Measurements from ENCODE around the gene ALOX5AP.
"Not testable (repeated sequence)": the region's sequence is repeated elsewhere in the genome, so short reads cannot be mapped to it uniquely, and the experiment has no call there.

ALOX5AP gene

GRCh38 chr13:30737511-30738337 is 2.4 kb downstream of the ALOX5AP start:
- DNase-seq (ENCODE audit: low spot score) = no peak

- no peak for DNase-seq (ENCODE audit: low spot score)
Observed at GRCh38 chr13:30738526-30739236, 3.3 kb downstream of the ALOX5AP start.

- no peak for DNase-seq (ENCODE audit: low spot score)
Observed at GRCh38 chr13:30739237-30739528, 3.8 kb downstream of the ALOX5AP start.

GRCh38 chr13:30739761-30740642 is 4.7 kb downstream of the ALOX5AP start:
- DNase-seq (ENCODE audit: low spot score) = no peak

- DNase-seq (ENCODE audit: low spot score) = no peak
Observed at GRCh38 chr13:30742901-30743300, 7.6 kb downstream of the ALOX5AP start.

- DNase-seq (ENCODE audit: low spot score) = peak; percentile 78
Observed at GRCh38 chr13:30743319-30744055, 8.1 kb downstream of the ALOX5AP start.

- DNase-seq (ENCODE audit: low spot score) = peak; percentile 34
Observed at GRCh38 chr13:30744056-30744680, 8.8 kb downstream of the ALOX5AP start.

- no peak for DNase-seq (ENCODE audit: low spot score)
Observed at GRCh38 chr13:30744681-30745077, 9.3 kb downstream of the ALOX5AP start.

GRCh38 chr13:30745906-30746686 is 10.8 kb downstream of the ALOX5AP start:
- no peak for DNase-seq (ENCODE audit: low spot score)

GRCh38 chr13:30746791-30747190 is 11.4 kb downstream of the ALOX5AP start:
- DNase-seq (ENCODE audit: low spot score) = no peak

- DNase-seq (ENCODE audit: low spot score) = not testable (repeated sequence)
Observed at GRCh38 chr13:30747845-30748244, 12.5 kb downstream of the ALOX5AP start.

GRCh38 chr13:30748717-30749116 is 13.4 kb downstream of the ALOX5AP start:
- no peak for DNase-seq (ENCODE audit: low spot score)

GRCh38 chr13:30750036-30750435 is 14.7 kb downstream of the ALOX5AP start:
- no peak for DNase-seq (ENCODE audit: low spot score)

- DNase-seq (ENCODE audit: low spot score) = no peak
Observed at GRCh38 chr13:30751183-30751933, 16.0 kb downstream of the ALOX5AP start.

- DNase-seq (ENCODE audit: low spot score) = no peak
Observed at GRCh38 chr13:30752201-30752797, 17.0 kb downstream of the ALOX5AP start.

GRCh38 chr13:30753030-30753616 is 17.8 kb downstream of the ALOX5AP start:
- no peak for DNase-seq (ENCODE audit: low spot score)

GRCh38 chr13:30755678-30756077 is 20.3 kb downstream of the ALOX5AP start:
- DNase-seq (ENCODE audit: low spot score) = no peak

GRCh38 chr13:30757026-30757742 is 21.8 kb downstream of the ALOX5AP start:
- no peak for DNase-seq (ENCODE audit: low spot score)
